IMR-90 (cell line): Measurements from ENCODE around the gene MAPKAPK2.

Experiments used
- BHLHE40 ChIP-seq: fragments of 150-350 bp; IDR thresholded peaks from 2 replicates; pipeline ENCODE4 v1.6.1; 2016; ENCODE audit warnings: mild to moderate bottlenecking, low read depth, low read length
- CEBPB ChIP-seq: IDR thresholded peaks from 2 replicates; pipeline ENCODE4 v1.6.1; 2012; ENCODE audit warnings: low read depth, low read length, improper control_type of control experiment
- CHD1 ChIP-seq: IDR thresholded peaks from 2 replicates; pipeline ENCODE4 v1.6.1; 2012; ENCODE audit warnings: low read depth, low read length, improper control_type of control experiment
- CTCF ChIP-seq: conservative IDR thresholded peaks from 2 replicates; pipeline ENCODE4 v1.5.1; 2012; ENCODE audit warnings: mild to moderate bottlenecking, low read depth, low read length, improper control_type of control experiment
- FOS ChIP-seq: fragments of 150-350 bp; IDR thresholded peaks from 2 replicates; pipeline ENCODE4 v1.6.1; 2016; ENCODE audit warnings: low read depth, low read length
- MAFK ChIP-seq: IDR thresholded peaks from 2 replicates; pipeline ENCODE4 v1.6.1; 2012; ENCODE audit warnings: low read depth, low read length, improper control_type of control experiment
- MXI1 ChIP-seq: IDR thresholded peaks from 2 replicates; pipeline ENCODE4 v1.6.1; 2012; ENCODE audit warnings: low read depth, mild to moderate bottlenecking, low read length, moderate library complexity, borderline replicate concordance
- NFE2L2 ChIP-seq: fragments of 150-350 bp; IDR thresholded peaks from 2 replicates; pipeline ENCODE4 v1.6.1; 2016; ENCODE audit warnings: low read depth, mild to moderate bottlenecking, low read length
- POLR2A ChIP-seq: IDR thresholded peaks from 2 replicates; pipeline ENCODE4 v1.6.1; 2012; ENCODE audit warnings: mild to moderate bottlenecking, low read depth, low read length
- RAD21 ChIP-seq: IDR thresholded peaks from 2 replicates; pipeline ENCODE4 v1.6.1; 2012; ENCODE audit warnings: low read length, improper control_type of control experiment
- RFX5 ChIP-seq: IDR thresholded peaks from 2 replicates; pipeline ENCODE4 v1.8.0; 2012; ENCODE audit warnings: low read depth, mild to moderate bottlenecking, low read length, moderate library complexity
- SMC3 ChIP-seq: fragments of 150-350 bp; IDR thresholded peaks from 2 replicates; pipeline ENCODE4 v1.6.1; 2016; ENCODE audit warnings: low read depth, mild to moderate bottlenecking, antibody characterized with exemption, low read length, moderate library complexity
- USF2 ChIP-seq: fragments of 150-350 bp; IDR thresholded peaks from 2 replicates; pipeline ENCODE4 v1.6.1; 2017; ENCODE audit warnings: mild to moderate bottlenecking, antibody characterized with exemption, low read length, low read depth

GRCh38 chr1:206770531-206771337 is 86.0 kb downstream of the MAPKAPK2 start, which contains the start of gene IL19:
- no peak for TF ChIP-seq CTCF
- no peak for TF ChIP-seq POLR2A
- no peak for TF ChIP-seq CHD1
- no peak for TF ChIP-seq FOS
- no peak for TF ChIP-seq MXI1
- no peak for TF ChIP-seq USF2
- TF ChIP-seq SMC3, result no peak
- no peak for TF ChIP-seq RAD21
- no peak for TF ChIP-seq RFX5
- no peak for TF ChIP-seq BHLHE40
- no peak for TF ChIP-seq MAFK
- TF ChIP-seq NFE2L2, result no peak
- TF ChIP-seq CEBPB, result no peak
